D721Med (cell line): ENCODE measurements around the gene RNF44.
"Not testable (repeated sequence)": the region's sequence is repeated elsewhere in the genome, so short reads cannot be mapped to it uniquely, and the experiment has no call there.

Experiments
- DNase-seq: peaks from one replicate; pipeline ENCODE4 v3.0.0; 2011; ENCODE audit warnings: low spot score; ENCODE audit not compliant: insufficient read length
- FAIRE-seq: peaks from 2 replicates; lab custom pipeline; 2011; peaks lifted over from hg19 to GRCh38; lab: Jason Lieb, UNC
- TF ChIP-seq, protein P1 (sequence below): IDR thresholded peaks from 2 replicates; pipeline ENCODE4 v1.5.1; 2012; ENCODE audit warnings: mild to moderate bottlenecking, control low read depth; ENCODE audit not compliant: insufficient read depth; ENCODE audit errors: missing control alignments

The RNF44 gene

DNA sequence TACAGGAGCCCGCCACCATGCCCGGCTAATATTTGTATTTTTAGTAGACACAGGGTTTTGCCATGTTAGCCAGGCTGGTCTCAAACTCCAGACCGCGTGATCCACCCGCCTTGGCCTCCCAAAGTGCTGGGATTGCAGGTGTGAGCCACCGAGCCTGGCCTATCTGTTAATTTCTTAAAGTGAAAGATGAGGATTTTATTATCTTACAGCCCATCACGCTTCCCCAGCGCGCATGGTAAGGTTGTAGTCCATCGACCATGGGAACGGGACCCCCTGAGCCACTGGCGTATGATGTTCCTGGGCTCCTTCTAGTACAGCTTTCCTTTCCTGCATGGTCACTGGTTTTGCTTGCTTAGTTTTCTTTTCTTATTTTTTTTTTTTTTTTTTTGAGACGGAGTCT lies 20.6 kb upstream of the RNF44 start:
- TF ChIP-seq, protein P1, sequence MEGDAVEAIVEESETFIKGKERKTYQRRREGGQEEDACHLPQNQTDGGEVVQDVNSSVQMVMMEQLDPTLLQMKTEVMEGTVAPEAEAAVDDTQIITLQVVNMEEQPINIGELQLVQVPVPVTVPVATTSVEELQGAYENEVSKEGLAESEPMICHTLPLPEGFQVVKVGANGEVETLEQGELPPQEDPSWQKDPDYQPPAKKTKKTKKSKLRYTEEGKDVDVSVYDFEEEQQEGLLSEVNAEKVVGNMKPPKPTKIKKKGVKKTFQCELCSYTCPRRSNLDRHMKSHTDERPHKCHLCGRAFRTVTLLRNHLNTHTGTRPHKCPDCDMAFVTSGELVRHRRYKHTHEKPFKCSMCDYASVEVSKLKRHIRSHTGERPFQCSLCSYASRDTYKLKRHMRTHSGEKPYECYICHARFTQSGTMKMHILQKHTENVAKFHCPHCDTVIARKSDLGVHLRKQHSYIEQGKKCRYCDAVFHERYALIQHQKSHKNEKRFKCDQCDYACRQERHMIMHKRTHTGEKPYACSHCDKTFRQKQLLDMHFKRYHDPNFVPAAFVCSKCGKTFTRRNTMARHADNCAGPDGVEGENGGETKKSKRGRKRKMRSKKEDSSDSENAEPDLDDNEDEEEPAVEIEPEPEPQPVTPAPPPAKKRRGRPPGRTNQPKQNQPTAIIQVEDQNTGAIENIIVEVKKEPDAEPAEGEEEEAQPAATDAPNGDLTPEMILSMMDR, result no peak
- no peak for FAIRE-seq

DNA sequence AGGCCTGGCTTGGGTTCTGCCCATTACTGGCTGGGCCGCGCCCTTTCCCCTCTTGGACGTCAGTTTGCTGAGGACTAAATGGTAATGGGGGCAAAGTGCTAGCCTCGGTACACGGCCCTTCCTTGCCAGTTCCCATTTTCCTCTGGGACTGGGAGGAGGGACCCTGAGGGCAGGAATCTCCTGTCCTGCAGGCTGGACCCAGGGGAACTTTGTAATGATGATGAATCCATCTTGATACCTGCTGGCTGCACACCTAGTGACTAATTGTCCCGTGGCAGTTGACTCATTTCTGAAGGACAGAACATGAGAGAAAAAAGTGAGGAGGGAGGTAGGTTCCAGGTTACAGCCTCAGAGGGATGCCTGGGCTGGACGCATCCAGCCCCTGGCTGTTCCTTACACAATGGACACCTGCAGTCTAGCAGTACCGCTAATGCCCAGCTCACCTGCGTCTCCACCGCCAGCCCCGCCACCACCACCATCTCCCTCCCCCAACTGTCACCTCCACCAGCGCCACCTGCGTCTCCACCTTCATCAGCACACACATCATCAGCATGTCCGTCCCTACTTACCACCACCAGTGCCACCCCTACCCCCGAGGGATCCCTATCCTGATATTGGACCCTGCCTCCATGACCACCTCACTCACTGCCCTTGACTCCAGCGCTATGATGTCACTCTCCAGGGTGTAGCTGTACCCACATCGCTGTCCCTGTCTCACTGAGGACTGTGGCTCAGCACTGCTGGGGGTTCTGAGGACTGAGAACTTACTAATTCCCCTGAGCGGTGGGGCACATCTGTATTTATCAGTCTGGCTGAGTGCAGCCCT lies 16.3 kb upstream of the RNF44 start:
- FAIRE-seq, result no peak
- DNase-seq, result no peak
- TF ChIP-seq, protein P1, result no peak

More for the DNA sequence above, 20.6 kb upstream of the RNF44 start:
- DNase-seq, result no peak

DNA sequence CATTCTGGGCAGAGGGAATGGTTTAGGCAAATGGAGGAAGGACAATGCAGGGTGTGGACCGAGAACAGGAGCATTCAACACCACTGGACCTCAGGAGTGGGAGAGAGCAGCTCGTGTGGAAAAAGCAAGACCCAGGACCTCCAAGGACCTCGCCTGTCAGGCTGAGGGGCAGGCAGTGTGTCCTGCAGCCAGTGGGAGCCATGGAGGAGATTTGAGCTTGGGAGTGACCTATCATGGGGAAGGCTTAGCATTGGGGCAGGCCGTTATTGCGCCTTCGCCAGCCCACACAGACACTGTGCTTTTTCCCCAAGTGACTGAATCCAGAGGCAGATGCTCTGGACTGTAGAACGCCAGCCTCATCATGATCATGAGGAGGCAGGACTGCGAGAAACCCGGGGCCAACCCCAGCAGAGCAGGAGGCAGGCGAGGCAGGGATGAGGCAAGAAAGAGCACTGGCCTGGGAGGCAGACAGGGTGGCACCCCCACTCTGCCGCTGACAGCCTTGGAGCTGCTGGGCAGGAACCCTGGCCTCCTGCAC lies 15.2 kb upstream of the RNF44 start:
- TF ChIP-seq, protein P1, result no peak
- FAIRE-seq (no peak), DNase-seq (no peak)

DNA sequence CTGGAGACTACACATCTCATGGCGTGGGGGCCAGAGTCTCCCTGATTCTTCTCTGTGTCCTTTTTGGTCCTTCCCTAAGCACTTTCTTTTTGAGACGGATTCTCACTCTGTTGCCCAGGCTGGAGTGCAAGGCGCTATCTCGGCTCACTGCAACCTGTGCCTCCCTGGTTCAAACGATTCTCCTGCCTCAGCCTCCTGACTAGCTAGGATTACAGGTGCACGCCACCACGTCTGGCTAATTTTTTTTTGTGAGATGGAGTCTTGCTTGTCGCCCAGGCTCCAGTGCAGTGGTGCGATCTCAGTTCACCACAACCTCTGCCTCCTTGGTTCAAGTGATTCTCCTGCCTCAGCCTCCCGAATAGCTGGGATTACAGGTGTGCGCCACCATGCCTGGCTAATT lies 13.7 kb upstream of the RNF44 start:
- DNase-seq, FAIRE-seq: not testable (repeated sequence)

DNA sequence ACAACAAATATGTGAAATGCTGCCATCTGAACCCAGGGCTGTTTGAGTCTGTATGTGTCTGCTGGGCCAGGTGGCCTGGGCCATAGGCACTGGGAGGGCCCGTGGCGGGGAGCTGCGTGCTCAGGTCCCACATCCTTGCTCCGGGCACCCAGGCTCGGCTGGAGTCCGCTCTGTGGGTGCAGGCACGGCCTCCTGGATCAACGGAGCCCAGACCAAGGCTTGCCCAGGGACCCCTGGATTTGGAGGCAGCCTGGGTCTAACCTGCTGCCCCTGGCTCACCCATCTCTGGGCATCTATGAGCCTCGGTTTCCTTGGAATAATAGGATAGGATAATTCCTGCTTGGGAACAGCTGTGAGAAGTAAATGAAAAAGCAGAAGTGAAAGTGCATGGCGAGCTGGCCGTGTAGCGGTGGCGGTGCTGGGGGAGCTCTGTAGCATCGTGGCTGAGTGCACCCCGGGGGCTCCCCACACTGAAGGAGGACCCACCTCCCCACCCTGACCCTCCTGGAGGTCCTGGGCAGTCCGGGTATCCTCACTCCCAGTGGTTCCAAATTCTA lies 13.2 kb upstream of the RNF44 start:
- FAIRE-seq (no peak), DNase-seq (no peak)
- TF ChIP-seq, protein P1, result no peak

DNA sequence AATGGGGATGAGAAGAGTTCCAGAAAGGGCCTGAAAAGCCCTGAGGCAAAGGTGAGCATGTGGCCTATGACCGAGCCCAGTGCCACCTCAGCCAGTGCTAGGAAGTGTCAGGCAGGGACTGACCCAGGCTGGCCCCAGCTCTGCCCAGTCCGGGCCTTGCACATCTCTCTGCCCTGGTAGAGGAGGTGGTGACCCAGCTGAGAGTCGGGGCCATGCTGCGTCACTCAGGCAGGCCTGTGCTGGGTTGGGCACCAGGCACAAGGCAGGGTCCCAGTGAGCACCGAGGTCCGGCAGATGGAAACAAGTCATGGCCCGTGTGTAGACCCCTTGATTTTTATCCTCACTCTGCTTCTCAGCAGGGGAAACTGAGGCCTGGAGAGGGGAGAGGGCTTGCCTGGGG lies 12.7 kb upstream of the RNF44 start:
- FAIRE-seq (no peak), DNase-seq (no peak)
- TF ChIP-seq, protein P1, result no peak

DNA sequence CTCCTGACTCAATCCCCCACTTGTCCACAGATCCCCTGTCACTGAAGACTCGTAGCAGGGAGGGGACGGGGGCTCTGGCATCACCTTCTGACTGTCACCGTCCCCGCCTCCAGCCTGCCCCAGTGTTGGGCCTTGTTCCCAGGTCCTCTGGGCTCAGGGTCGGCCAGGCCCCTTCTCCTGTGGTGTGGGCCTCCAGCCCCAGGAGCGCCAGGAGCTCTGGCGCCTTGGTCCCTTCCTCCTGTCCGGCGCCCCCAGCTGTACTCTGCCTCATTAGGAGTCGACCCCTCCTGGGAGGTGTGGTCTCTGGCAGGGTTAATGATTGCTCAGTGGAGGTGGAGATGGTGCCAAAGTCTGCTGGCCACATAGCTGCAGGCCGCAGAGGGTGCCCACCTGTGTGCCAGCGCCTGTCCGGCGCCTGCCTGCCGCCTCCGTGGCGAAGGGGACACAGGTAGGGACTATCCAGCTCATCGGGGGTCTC lies 11.8 kb upstream of the RNF44 start, which contains the start of gene CDHR2:
TSS of gene CDHR2 (plus strand) at position 376 of the 478 bp plus-strand sequence. CDS start 16,011 bp downstream, outside the sequence.
- FAIRE-seq, result no peak
- no peak for DNase-seq
- TF ChIP-seq, protein P1, result no peak
